HG03520 (cell line): ENCODE results near the gene CHL1.
A peak's percentile ranks its signal among the peaks of the same experiment; 100 is the strongest.

Source experiments
- ATAC-seq: cut with Tn5 transposase; IDR thresholded peaks from one replicate; pipeline ENCODE4 v1.9.1; 2021; ENCODE audit warnings: mild to moderate bottlenecking, moderate library complexity; ENCODE audit not compliant: unreplicated experiment

The CHL1 gene, protein sequence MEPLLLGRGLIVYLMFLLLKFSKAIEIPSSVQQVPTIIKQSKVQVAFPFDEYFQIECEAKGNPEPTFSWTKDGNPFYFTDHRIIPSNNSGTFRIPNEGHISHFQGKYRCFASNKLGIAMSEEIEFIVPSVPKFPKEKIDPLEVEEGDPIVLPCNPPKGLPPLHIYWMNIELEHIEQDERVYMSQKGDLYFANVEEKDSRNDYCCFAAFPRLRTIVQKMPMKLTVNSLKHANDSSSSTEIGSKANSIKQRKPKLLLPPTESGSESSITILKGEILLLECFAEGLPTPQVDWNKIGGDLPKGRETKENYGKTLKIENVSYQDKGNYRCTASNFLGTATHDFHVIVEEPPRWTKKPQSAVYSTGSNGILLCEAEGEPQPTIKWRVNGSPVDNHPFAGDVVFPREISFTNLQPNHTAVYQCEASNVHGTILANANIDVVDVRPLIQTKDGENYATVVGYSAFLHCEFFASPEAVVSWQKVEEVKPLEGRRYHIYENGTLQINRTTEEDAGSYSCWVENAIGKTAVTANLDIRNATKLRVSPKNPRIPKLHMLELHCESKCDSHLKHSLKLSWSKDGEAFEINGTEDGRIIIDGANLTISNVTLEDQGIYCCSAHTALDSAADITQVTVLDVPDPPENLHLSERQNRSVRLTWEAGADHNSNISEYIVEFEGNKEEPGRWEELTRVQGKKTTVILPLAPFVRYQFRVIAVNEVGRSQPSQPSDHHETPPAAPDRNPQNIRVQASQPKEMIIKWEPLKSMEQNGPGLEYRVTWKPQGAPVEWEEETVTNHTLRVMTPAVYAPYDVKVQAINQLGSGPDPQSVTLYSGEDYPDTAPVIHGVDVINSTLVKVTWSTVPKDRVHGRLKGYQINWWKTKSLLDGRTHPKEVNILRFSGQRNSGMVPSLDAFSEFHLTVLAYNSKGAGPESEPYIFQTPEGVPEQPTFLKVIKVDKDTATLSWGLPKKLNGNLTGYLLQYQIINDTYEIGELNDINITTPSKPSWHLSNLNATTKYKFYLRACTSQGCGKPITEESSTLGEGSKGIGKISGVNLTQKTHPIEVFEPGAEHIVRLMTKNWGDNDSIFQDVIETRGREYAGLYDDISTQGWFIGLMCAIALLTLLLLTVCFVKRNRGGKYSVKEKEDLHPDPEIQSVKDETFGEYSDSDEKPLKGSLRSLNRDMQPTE (N-terminal part only)

DNA sequence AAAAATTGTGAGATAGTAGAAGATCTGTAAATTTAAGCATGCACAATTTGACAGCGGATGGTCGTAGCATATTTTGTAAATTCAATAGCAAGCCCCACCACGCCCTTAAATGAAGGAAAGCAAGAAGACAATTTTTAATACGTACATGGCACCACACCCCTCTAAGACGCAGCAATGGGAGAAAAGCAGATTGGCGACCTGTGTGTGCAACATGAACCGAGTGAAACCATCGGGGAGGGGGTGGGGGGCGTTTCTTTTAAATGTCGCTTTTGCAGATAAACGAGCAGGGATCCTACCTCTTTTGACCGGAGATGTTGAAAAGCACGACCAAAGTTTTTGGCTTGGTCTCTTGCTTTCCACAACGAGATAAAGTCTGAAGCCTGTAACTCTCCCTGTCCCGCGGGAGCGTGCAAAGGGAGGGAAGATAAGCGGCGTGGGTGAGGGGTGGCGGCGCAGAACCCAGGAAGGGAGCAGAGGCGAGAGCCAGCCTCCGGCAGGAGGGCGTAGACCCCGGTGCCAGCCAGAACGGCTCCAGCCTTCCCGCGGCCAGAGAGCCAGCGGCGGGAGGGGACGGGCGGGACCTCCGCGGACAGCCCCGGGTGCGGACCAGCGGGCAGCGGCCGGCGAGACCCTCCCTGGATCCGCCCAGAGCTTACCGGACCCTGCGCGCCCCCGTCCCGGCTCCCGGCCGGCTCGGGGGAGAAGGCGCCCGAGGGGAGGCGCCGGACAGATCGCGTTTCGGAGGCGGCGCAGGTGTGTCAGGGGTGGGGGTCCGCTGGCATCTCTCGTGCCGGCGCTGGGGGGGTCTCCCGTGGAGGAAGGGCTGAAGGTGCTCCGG, at the start of gene CHL1:
Gene CHL1, plus strand, starts transcription at position 453 of the 838 bp plus-strand sequence. CDS start 123,014 bp downstream, outside the sequence.
- ATAC-seq: no peak

DNA sequence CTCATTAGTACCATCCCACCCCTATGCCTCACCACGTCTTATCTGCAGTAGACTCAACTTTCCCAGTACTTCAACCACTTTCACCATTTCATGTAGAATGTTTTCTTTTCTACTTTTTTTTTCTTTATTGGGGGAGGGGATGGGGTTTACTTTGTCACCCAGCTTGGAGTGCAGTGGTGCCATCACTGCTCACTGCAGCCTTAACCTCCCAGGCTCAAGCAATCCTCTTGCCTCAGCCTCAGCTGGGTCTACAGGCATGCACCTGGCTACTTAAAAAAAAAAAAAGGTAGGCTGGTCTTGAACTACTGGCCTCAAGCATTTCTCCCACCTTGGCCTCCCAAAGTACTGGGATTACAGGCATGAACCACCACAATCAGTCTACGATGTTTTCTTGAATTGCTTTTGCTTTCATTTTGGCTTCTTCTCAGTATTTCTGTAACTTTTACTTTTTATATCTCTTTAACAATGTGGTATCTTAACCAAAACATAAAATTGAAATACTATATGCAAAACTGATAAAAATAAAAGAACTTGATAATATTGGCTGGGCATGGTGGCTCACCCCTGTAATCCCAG, 44.9 kb upstream of the CHL1 start:
- no peak for ATAC-seq

DNA sequence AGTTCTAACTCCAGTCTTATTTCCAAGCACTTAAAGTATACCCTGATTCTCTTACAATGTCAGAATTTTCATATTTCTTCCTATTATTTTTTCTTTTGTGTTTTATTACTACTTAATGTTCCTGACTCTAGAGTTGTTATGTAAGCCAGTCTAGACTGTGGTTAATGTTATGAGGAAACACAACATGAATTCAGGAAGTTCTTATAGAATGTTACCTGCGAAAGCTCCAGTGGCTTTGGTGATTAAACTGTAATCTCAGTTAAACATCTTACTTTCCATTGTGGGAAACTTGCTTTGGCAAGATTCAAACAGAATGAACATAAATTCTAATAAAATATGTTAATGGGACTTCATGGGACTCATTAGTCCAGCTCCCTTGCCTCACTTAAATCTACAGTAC, 36.6 kb upstream of the CHL1 start:
- ATAC-seq: no peak

DNA sequence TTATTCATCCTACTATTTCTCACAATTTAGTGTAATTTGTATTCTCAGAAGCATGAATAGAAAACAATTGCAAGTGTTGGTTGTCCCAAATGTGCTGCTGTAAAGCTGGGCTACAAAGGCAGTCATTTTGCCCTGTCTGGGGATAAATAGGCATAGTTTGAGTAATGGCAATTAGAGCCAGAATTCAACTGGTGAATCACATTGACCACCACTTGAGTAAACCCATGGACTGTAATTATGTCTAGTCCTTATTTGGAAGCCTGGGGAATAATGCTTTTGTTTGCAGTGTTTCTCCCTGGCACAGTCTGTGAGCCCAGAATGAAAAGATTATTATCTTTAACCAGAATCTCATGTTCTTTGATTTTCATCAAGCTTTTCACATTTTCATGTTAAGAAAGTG, 30.5 kb upstream of the CHL1 start:
- no peak for ATAC-seq

DNA sequence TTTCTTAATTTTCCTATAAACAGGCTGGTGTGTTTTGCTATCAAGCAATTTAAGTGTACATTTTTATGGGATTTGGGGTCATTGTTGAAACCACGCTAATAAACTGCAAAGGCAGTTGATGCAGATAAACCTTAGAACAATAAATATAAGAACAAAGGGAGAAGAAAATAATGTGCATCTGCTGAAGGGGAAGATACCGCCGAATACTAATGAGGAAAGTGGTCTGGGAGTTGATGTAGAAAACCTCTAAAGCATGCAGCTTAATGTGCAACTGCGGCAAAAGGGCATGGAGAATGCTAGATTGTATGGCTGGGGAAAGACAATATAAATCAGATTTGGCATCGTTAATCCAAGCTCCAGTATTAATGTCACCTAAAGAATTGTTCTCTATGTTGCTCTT, 29.8 kb upstream of the CHL1 start:
- ATAC-seq: no peak

DNA sequence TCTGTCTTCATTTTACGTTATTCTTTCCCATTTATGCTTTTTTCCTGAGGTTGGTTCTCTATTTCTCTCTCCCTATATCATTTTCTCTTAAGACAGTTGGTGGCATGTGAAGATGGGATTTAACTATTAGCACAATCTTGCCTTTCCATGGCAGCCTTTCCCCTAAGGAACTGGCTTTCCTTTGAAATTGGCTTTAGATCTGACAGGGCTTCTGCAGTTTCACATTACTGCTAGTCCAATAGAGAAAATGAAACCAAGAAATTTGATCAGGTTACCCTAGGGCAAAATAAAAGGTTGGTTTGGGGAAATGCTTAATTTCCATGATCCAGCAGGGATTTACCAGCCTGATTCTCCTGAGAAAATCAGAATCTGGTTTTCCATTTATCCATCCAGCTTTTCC, 22.7 kb upstream of the CHL1 start:
- peak; percentile 79 for ATAC-seq

DNA sequence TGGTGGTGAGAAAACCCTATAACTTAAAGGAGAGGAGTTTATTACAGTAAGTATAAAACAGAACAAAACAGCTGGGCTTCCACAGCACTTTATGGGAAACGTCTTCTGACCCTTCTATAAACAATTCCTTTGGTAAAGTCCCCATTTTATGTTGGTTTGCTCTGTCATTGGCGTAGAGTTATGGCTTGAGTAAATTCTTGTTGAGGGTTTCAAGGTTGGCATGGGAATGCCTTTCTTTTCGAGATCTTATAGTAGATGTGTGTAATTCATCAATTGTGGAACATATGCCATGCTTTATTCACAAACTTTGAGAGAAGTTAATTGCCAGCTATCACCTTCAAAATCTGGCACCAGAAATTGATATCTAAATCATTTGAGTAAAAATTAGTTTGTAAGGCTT, 11.6 kb upstream of the CHL1 start:
- ATAC-seq: no peak

DNA sequence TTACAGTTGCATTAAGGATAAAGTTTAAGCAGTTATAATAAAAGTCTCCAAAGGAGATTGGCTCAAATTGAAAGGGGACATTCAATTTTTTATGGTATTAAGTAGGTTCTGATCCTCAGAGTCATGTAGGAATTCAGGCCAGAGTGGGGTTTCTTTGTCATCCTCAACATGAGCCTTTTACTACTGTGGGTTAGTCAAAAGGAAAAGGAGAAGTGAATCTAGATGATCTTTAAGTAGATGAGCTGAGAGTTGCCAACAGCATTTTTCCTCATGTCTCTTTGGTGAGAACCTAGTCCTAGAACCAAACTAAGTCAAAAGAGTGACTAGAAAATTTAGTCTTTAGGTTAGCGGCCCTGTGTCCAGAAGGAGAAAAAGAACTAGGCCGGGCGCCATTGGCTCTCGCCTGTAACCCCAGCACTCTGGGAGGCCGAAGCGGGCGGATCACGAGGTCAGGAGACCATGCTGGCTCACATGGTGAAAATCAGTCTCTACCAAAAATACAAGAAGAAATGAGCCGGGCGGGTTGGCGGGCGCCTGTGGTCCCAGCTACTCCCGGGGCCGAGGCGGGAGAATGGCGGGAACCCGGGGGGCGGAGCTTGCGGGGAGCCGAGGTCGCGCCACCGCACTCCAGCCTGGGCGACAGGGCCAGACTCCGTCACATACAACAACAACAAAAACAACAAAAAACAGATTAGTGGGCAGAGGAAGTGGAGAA, 4.2 kb upstream of the CHL1 start:
- ATAC-seq: no peak

DNA sequence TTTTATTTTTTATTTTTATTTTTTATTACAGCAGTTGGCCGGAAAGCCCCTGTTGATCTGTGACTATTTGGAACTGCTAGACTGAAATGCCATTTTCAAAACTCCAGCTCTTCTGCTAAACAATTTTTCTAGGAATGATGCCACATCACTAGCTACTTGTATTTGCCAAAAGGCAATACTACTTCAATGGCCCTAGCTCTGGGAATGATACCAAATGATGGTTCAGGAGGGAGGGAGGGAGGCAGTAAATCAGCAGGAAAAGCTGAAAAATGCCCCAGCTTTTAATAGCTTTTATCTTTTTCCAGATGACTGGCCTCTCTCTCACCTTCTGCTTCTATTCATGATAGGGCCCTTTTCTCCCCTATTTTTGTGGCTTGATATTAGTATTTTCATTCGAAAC, 2.6 kb upstream of the CHL1 start:
- ATAC-seq: no peak

DNA sequence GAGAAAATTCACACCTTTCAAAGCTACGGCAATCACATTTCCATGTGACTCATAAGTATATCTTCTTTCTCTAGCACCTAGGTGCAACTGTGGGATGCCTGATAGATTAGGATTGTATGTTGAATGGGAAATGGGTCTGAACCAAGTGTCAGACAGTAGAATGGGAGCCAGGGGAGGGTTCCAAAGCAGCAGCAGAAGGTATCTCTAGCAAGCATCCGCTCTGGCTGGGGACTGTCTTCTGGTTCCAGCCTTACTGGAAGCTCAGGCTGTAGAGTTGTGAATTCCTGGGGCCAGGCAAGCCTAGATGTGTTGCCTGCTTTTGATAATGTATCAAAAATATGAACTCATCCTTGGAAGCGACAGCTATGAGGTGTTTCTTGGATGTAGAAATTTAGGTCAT, 2.1 kb upstream of the CHL1 start:
- ATAC-seq: no peak

DNA sequence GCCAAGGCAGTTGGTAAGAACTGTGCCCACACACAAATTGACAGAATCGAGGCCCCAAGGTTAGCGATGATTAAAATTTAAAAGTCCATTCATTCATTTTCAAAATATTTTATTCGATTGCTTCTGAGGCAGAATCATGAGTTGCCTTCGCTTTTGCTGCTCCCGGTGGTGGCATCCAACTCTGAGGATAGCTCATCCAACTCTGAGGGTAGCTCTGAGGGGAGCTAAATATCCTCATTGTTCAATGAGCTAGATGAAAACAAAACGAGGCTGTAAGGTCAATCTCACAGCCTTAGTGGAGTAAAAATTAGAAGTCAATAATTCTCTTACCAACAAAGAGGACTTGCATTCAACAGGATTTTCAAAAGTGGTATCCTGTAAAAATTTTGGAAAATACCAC, 897 bp upstream of the CHL1 start:
- no peak for ATAC-seq

DNA sequence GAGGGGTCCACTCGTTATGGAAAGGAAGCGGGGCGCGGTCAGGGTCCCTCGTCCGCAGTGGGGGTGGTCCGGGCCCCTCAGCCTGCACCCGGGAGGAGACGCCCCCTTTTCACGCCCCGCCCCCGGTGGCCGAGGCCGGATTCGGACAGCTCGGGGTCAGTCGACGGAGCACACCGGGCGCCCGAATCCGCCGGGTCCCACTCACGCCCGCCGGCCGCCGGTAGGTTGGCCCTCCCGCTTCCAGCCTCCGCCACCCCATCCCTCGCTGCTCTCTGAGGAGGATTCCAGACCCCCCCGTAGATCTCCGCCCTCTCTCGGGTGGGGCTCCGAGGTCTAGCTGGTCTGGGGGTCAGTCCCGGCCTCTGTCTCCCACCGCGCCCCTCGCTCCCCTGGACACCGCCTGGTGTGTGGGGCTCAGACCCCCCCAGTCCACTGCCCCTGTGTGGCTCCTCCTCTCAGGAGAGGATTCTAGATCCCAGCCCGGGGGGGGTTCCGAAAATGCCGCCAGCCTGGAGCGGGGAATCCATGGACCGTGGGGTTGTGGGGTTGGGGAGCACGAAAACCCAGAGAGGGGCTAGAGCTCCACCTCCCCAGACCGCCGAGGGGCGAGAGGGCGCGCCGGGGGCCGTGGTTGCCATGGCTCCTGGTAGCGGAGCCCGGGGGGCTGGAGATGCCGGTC, 725 bp downstream of the CHL1 start:
- ATAC-seq: no peak

DNA sequence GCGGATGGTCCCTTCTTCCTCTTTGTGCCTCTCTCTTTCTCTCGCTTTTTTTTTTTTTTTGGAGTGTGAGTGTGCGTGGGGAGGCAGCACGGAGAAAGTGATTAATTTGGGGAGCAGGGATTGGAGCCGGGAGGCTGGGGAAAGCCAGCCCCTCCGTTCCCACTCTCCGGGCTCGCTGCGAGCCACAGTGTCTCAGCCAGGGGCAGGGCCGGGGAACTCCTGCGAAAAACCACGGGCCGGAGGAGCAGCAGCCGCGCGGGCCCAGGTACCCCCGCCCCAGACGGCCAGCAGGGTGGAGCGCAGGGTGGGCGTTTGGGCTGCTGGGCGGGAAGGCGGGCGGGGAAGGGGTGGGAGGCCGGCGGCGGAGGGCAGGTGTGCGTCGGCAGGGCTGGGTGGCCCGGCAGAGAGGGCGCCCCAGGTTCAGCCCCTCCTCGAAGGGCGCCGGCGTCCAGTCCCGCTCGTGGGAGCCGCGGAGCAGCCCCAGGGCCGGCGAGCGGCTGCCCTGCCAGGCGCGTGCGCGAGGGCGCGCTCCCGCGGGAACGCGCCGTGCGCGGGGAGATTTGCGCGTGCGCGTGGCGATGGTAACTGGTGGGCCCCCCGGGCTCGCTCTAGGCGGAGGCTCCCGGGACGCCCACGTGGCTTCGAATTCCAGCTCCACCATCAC, 1.4 kb downstream of the CHL1 start:
- ATAC-seq: no peak

DNA sequence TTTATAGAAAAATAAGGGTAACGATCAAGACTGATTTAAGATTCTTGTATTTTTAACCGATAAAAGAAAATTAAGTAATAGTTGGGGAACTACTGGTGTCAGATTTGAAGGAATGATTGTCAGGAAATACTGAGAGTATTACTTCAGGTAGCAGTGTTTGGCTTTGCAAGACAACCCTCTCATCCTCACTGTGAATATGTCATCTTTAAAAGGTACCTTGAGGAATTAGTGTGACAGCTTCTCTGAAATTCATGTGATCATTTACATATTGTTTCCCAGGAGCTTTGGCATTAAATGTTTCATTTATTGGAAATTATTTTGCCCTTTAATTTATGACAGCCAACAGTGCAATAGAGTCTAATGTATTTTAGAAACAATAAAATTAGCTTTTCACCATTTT, 3.3 kb downstream of the CHL1 start:
- no peak for ATAC-seq

DNA sequence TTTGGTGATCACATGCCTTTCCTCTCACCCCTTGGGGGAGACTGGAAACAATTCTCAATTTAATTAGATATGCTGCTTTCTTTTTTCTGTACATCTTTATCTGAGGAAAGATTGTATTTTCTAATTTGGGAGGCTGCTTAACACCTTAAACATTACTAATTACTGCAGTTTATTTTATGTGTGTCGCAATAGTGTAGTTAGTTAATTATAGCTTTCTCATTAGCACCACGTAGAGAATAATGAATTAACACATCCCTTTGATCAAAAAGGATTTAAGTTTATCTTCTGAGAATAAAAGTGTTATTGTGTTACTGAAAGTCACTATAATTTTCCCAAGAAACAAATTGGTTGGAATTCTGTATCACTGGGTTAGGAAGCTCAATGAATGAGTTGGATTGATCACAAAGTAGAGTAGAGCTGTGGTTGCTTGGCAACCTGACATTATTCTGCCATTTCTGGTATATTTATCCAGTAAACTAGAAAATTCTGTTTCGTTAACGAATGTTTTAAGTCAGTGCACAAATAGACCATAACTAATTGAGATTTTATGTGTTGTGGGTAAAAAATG, 4.3 kb downstream of the CHL1 start:
- no peak for ATAC-seq

DNA sequence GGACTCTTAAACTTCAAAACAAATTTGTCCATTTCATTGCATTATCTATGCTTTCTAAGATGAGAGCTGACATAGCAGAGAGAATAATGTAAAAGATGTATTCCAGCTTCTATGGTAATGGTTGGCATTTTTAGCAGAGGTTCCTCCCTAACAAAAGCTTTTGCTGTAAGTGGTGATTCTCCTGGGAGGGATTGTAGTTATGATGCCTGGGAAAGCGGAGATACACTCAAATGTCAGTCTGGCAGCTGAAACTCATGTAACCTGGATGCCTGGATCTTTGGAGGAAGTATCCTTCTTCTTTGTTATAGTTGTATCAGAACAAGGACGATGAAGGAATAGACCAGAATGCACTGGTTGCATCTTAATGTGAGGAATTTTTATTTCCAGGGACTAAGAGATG, 7.5 kb downstream of the CHL1 start:
- no peak for ATAC-seq

DNA sequence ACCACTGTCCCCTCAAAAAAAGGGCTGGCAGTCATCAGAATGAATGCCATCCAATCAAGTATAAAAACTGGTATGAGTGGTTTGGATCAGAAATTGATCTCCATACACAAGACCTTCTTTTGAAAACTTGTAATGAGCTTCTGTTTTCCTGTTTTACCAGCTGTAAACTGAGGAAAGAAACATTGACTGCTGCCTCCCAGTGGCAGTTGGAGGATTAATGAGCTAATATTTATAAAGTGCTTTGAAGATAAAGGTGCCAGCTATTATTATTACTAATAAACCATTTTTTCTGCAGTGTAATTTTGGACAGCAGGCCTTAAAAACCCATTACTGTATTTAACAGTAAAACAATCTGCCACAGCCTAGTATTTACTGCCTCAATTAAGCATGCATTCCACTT, 11.4 kb downstream of the CHL1 start:
- no peak for ATAC-seq

DNA sequence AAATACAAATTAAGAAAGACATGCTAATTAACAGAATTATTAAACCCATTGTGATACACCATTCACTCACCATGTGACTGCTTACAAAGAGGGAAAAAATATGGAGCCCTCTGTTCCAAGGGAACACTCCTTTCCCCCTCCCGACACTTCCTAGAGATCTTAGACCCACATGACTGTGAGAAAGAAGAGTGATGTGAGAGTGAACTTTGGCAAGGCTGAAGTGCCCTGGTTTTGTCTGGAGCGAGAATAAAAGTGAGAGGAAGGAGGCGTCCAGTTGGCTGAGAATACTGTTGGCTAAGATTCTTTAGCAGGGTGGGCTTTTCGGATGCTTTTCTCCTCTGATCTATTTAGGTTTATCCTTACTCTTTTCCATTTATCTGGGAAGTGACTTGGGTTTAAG, 14.1 kb downstream of the CHL1 start:
- no peak for ATAC-seq
